Fibroblast of lung (primary cell): ENCODE data around the gene HAVCR1. TPM values are rescaled to one million over a fixed set of nuclear protein-coding genes. Genes with fewer than 3 reads are reported as not detected.

Experiments used
- DNase-seq, 2 donors: peaks; one replicate each; pipeline versions ENCODE4 v3.0.0 to v3.0.0-alpha.2; 2010; ENCODE audit warnings: low read depth in 2 of 2
- H2AFZ ChIP-seq: 2 replicates; pipeline ENCODE4 v1.5.1; 2012; ENCODE audit warnings: low read length, control low read depth, inconsistent platforms
- H3K27ac ChIP-seq: 2 replicates; pipeline ENCODE4 v1.5.1; 2011; ENCODE audit warnings: low read length, control low read depth; ENCODE audit not compliant: insufficient read depth
- H3K27me3 ChIP-seq: 2 replicates; pipeline ENCODE4 v1.5.1; 2011; ENCODE audit warnings: mild to moderate bottlenecking, low read length; ENCODE audit not compliant: control insufficient read depth, insufficient read depth
- H3K36me3 ChIP-seq: 2 replicates; pipeline ENCODE4 v1.5.1; 2011; ENCODE audit warnings: low read length; ENCODE audit not compliant: control insufficient read depth, insufficient read depth
- H3K4me1 ChIP-seq: 2 replicates; pipeline ENCODE4 v1.5.1; 2011; ENCODE audit warnings: low read length; ENCODE audit not compliant: control insufficient read depth, insufficient read depth; ENCODE audit errors: extremely low read depth
- H3K4me2 ChIP-seq: 2 replicates; pipeline ENCODE4 v1.5.1; 2011; ENCODE audit warnings: low read length, control low read depth; ENCODE audit not compliant: insufficient read depth; ENCODE audit errors: extremely low read depth
- H3K4me3 ChIP-seq, 4 experiments: fragments of 200-600 bp in 1 of 4; sonication (generic) in 1 of 4; replicated peaks in 1 of 4; 2 replicates each; pipeline ENCODE4 v1.5.1; 2011 to 2016; ENCODE audit warnings: low read length in 4 of 4, low read depth in 3 of 4, mild to moderate bottlenecking in 3 of 4, control low read depth in 2 of 4, inconsistent platforms in 1 of 4, mixed read lengths in 1 of 4; ENCODE audit not compliant: insufficient read depth in 1 of 4; ENCODE audit errors: control extremely low read depth in 1 of 4
- H3K79me2 ChIP-seq: 2 replicates; pipeline ENCODE4 v1.5.1; 2012; ENCODE audit warnings: mild to moderate bottlenecking, low read length, inconsistent platforms; ENCODE audit not compliant: control insufficient read depth, insufficient read depth
- H3K9ac ChIP-seq: 2 replicates; pipeline ENCODE4 v1.5.1; 2011; ENCODE audit warnings: mild to moderate bottlenecking, low read length, control low read depth; ENCODE audit not compliant: insufficient read depth
- H3K9me3 ChIP-seq: 2 replicates; pipeline ENCODE4 v1.5.1; 2012; ENCODE audit warnings: low read depth, low read length; ENCODE audit not compliant: control insufficient read depth, insufficient read depth
- H4K20me1 ChIP-seq: 2 replicates; pipeline ENCODE4 v1.5.1; 2011; ENCODE audit warnings: low read length; ENCODE audit not compliant: control insufficient read depth, insufficient read depth; ENCODE audit errors: extremely low read depth
- CTCF ChIP-seq, 2 donors: IDR thresholded peaks in 1 of 2; conservative IDR thresholded peaks in 1 of 2; 1 replicate in 1 of 2; 2 replicates in 1 of 2; pipeline ENCODE4 v1.5.1; 2011 to 2012; ENCODE audit warnings: low read length in 2 of 2, control low read depth in 1 of 2, inconsistent platforms in 1 of 2, low read depth in 1 of 2, mild to moderate bottlenecking in 1 of 2
- EZH2 ChIP-seq: IDR thresholded peaks from 2 replicates; pipeline ENCODE4 v1.5.1; 2012; ENCODE audit warnings: low read length, control low read depth, mild to moderate bottlenecking; ENCODE audit errors: missing control alignments
- polyA plus RNA-seq, 2 donors: library from polyadenylated mRNA; depleted of rRNA in 1 of 2; stranded (reverse) in 1 of 2; unstranded in 1 of 2; fragments of >200 nt; gene quantifications; 2 replicates each; pipeline ENCODE4 v1.2.1, GENCODE V29; 2011 to 2012; ENCODE audit warnings: missing spikeins in 1 of 2
- total RNA-seq: library from RNA; depleted of rRNA; stranded (reverse); fragments of >200 nt; gene quantifications from 2 replicates; pipeline ENCODE4 v1.2.1, GENCODE V29; 2014

The HAVCR1 gene
- total and polyA plus RNA-seq, 2 donors (not counting 1 experiment from before 2014, with no cell fraction given) = not detected

DNA sequence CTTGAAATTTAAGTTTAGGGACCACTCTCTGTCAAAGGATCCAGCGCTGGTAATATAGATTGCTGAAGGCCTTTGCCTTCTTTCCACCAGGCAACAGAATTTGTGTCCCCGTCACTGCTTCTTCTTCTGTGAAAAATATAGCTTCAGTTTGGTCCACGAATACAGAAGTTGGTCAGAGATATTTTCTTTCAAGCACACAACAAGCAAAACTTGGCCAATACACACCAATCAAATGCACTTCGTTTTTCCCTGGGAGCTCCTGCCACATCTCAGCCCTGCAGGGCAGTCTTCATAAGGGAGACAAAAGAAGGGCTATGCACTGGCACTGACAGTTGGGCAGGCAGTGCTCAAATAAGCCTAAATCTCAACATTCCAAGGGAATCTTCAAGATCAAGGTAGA lies 27.0 kb upstream of the HAVCR1 start:
- no peaks in the 10 kb centered on the region for H3K9me3 ChIP-seq
- H3K27ac ChIP-seq = no peak overlapping the region
- TF ChIP-seq CTCF (conservative IDR thresholded peaks at IDR 0.05 in 1 of 2, IDR thresholded peaks at IDR 0.05 in 1 of 2; ENCODE audit: low read depth in 1 of 2, low read length in 2 of 2) (no peak), EZH2 (no peak)
- H3K36me3 ChIP-seq = no peaks in the 10 kb centered on the region
- H3K9ac ChIP-seq = no peak overlapping the region
- no peak overlapping the region for H2AFZ ChIP-seq
- no peak for DNase-seq
- no peak overlapping the region for H3K4me3 ChIP-seq
- H3K27me3 ChIP-seq = no peaks in the 10 kb centered on the region
- H3K4me1 ChIP-seq = no peaks in the 10 kb centered on the region
- H3K4me2 ChIP-seq = no peak overlapping the region
- H4K20me1 ChIP-seq = no peaks in the 10 kb centered on the region
- no peaks in the 10 kb centered on the region for H3K79me2 ChIP-seq

DNA sequence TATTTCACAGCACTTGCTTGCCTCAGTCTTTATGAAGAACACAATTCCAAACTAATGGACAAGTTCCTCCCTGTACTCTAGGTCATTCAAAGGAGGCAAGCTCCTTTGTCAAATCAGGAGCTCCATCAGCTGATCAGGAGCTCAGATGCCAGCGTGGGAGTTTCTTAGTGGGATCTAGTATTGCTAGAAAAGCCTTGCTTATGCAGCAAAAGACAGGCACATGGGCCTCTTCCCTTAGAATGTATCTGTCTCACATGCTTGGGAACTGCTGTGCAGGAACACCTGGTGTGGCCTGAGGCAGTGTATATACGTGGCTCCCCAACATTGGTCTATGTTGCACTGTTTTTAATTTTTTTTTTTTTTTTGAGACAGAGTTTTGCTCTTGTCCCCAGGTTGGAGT lies 21.4 kb upstream of the HAVCR1 start:
- TF ChIP-seq CTCF (conservative IDR thresholded peaks at IDR 0.05 in 1 of 2, IDR thresholded peaks at IDR 0.05 in 1 of 2; ENCODE audit: low read depth in 1 of 2, low read length in 2 of 2) (no peak), EZH2 (no peak)
- Histone ChIP-seq H3K36me3 (no peaks in the 10 kb centered on the region), H4K20me1 (no peaks in the 10 kb centered on the region), H3K9ac (no peak overlapping the region), H3K9me3 (no peaks in the 10 kb centered on the region), H3K27me3 (no peaks in the 10 kb centered on the region), H3K27ac (no peak overlapping the region), H2AFZ (no peak overlapping the region), H3K79me2 (no peaks in the 10 kb centered on the region), H3K4me2 (no peak overlapping the region), H3K4me3 (no peak overlapping the region), H3K4me1 (no peaks in the 10 kb centered on the region)
- no peak for DNase-seq

DNA sequence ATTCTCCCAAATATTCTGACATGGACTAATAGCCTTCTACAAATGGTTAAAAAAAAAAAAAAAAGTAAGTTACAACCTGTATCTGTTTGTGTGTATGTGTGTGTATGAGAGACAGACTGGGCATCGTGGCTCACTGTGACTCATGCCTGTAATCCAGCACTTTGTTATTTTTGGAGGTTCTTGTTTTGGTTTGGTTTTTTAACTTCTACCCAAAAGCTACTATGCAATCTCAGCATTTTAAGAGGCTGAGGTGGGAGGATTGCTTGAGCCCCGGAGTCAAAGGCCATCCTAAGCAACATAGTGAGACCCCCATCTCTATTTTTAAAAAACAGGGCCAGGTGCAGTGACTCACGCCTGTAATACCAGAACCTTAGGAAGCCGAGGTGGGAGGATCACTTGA lies 17.6 kb upstream of the HAVCR1 start:
- TF ChIP-seq EZH2 (no peak), CTCF (conservative IDR thresholded peaks at IDR 0.05 in 1 of 2, IDR thresholded peaks at IDR 0.05 in 1 of 2; ENCODE audit: low read depth in 1 of 2, low read length in 2 of 2) (no peak)

More for the DNA sequence above, 17.6 kb upstream of the HAVCR1 start:
- Histone ChIP-seq H4K20me1 (no peaks in the 10 kb centered on the region), H2AFZ (no peak overlapping the region), H3K27me3 (no peaks in the 10 kb centered on the region), H3K4me1 (no peaks in the 10 kb centered on the region), H3K4me2 (no peak overlapping the region), H3K79me2 (no peaks in the 10 kb centered on the region), H3K9me3 (no peaks in the 10 kb centered on the region), H3K9ac (no peak overlapping the region), H3K4me3 (no peak overlapping the region), H3K27ac (no peak overlapping the region), H3K36me3 (no peaks in the 10 kb centered on the region)
- DNase-seq = peak; percentile 59 to 70
